Gastrocnemius medialis (tissue), 4 donors: ENCODE data around the gene TATDN2. TPM values are rescaled to one million over a fixed set of nuclear protein-coding genes. Genes with fewer than 3 reads are reported as not detected.

ENCODE experiments used
- ATAC-seq, 2 donors: fragments of 150-250 bp; one replicate each; pipeline ENCODE4 v1.9.1; 2016
- DNase-seq, 2 donors: peaks; one replicate each; pipeline ENCODE4 v3.0.0-alpha.2; 2019
- H3K27ac ChIP-seq, 4 donors: fragments of 200-600 bp; sonication (generic); 1 replicate in 1 of 4; 2 replicates in 3 of 4; pipeline ENCODE4 v1.5.1; 2016 to 2018; ENCODE audit warnings: mild to moderate bottlenecking in 2 of 4, moderate library complexity in 1 of 4
- H3K27me3 ChIP-seq, 3 donors: fragments of 200-600 bp; sonication (generic) in 2 of 3; 1 replicate in 1 of 3; 2 replicates in 2 of 3; pipeline versions ENCODE4 v1.5.1 to v1.6.0; 2016 to 2019; ENCODE audit warnings: mild to moderate bottlenecking in 1 of 3, moderate library complexity in 1 of 3
- H3K36me3 ChIP-seq, 2 donors: fragments of 200-600 bp; sonication (generic) in 1 of 2; one replicate each; pipeline ENCODE4 v1.5.1; 2017 to 2018
- H3K4me1 ChIP-seq, 2 donors: fragments of 200-600 bp; sonication (generic) in 1 of 2; one replicate each; pipeline ENCODE4 v1.5.1; 2016 to 2017; ENCODE audit warnings: mild to moderate bottlenecking in 2 of 2
- H3K4me3 ChIP-seq, 4 donors: fragments of 200-600 bp; sonication (generic) in 3 of 4; 1 replicate in 1 of 4; 2 replicates in 3 of 4; pipeline ENCODE4 v1.5.1; 2016 to 2019; ENCODE audit warnings: mild to moderate bottlenecking in 2 of 4
- H3K9me3 ChIP-seq, 3 donors: fragments of 200-600 bp; sonication (generic) in 2 of 3; 1 replicate in 1 of 3; 2 replicates in 2 of 3; pipeline ENCODE4 v1.5.1; 2016 to 2019
- CTCF ChIP-seq, 5 experiments: fragments of 450-650 bp in 3 of 5; fragments of 200-600 bp in 2 of 5; sonication (generic) in 2 of 5; IDR thresholded peaks in 4 of 5; conservative IDR thresholded peaks in 1 of 5; 1 replicate in 4 of 5; 2 replicates in 1 of 5; pipeline ENCODE4 v1.5.1; 2016 to 2019; ENCODE audit warnings: antibody characterized with exemption in 5 of 5, mild to moderate bottlenecking in 3 of 5, moderate library complexity in 3 of 5
- POLR2A ChIP-seq, 2 donors: fragments of 450-650 bp; IDR thresholded peaks; one replicate each; pipeline ENCODE4 v1.6.1; 2017; ENCODE audit warnings: antibody characterized with exemption in 2 of 2, mild to moderate bottlenecking in 2 of 2, moderate library complexity in 2 of 2
- in situ Hi-C, 4 donors: fragments of 200-750 bp; cut with MboI; loops; one replicate each; pipeline versions ENCODE4 v1.15.0 to v1.8.0; 2017; ENCODE audit warnings: low sequenced_read_pairs in 4 of 4
- intact Hi-C: fragments of 100-400 bp; cut with DNase I; formaldehyde crosslinking; loops from one replicate; pipeline ENCODE4 v1.15.1; 2023; ENCODE audit warnings: low total_unique reads
- total RNA-seq, 4 donors: library from RNA; depleted of rRNA; stranded (reverse); fragments of >200 nt; gene quantifications; one replicate each; pipeline versions ENCODE4 v1.1.0 to v1.2.3, GENCODE V29; 2016

The TATDN2 gene
- total RNA-seq, 4 donors from 2014 or later, result 10.9 to 11.5 (median 10.9) TPM

DNA sequence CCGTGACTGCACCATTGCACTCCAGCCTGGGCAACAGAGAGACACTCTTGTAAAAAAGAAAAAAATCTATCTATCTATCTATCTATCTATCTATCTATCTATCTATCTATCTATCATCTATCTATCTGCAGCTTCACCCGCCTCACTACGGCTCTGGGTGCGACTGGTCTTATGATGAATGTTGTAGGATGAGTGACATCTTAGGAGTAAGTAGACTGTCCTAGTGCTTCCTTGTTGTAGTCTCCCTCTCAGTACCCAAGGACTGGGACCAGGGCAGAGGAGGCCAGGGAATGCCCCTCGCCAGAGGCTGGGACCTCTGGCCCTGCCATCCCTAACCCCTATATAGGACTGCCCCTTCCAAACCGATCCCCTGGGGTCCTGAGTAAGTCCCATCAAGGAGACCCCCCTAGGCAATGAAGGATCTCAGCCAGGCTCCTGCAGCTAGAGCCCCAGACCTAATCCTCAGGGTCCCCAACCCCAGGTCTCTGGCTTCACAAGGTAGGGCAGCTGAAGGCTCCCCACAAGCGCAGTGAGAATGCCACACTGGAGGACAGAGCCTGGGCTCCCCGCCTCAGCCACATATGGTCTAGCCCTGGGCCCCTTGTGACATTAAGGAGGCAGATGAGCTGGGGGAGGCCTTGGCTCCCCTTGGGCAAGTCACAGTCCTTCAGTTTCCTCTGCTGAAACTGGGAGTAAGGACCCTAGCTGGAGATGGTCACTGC lies 73.5 kb downstream of the TATDN2 start:
- in situ Hi-C loops, result no loop called here
- no peak for ATAC-seq
- intact Hi-C loops, result loop anchor here (1.0 to 5.0 kb wide), 3 partner anchors 73 to 1331 kb away; partner anchors contain the start of gene TATDN2
- DNase-seq, result no peak
- Histone ChIP-seq H3K27ac (peak overlapping the region; percentile 82 to 91 (median 86)), H3K4me3 (peak overlapping the region; percentile 69 to 99 (median 91)), H3K9me3 (no peaks in the 10 kb centered on the region), H3K36me3 (peaks cover 0 to 20% of the 10 kb centered on the region in 2 donors), H3K27me3 (no peaks in the 10 kb centered on the region), H3K4me1 (peaks cover 20 to 31% of the 10 kb centered on the region in 2 donors)
- TF ChIP-seq CTCF (IDR thresholded peaks at IDR 0.05 in 4 of 5, conservative IDR thresholded peaks at IDR 0.05 in 1 of 5) (no peak), POLR2A (IDR thresholded peaks at IDR 0.05) (no peak)

DNA sequence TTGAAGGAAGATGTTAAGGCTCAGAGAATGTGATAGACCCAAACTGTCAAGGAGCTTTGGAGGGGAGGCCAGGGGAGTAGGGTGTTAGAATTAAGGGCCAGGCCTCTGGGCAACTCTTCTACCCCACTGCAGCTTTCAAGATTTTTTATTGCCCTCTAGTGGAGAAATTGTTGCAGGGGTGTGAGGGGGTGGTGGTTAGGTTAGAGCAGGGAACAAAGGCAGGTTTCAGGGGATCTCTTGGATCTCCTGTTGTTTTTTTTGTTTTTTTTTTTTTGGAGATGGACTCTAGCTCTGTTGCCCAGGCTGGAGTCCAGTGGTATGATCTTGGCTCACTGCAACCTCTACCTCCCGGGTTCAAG lies 74.1 kb downstream of the TATDN2 start:
- no peak for ATAC-seq
- H3K9me3 ChIP-seq, result no peaks in the 10 kb centered on the region
- TF ChIP-seq CTCF (IDR thresholded peaks at IDR 0.05 in 4 of 5, conservative IDR thresholded peaks at IDR 0.05 in 1 of 5) (no peak), POLR2A (IDR thresholded peaks at IDR 0.05) (no peak)
- H3K4me1 ChIP-seq, result peaks cover 20 to 31% of the 10 kb centered on the region in 2 donors
- intact Hi-C loops (loop anchor here (5.0 kb wide), 1 partner anchor 1330 kb away; no protein-coding TSS in a partner anchor), in situ Hi-C loops (no loop called here)
- no peak overlapping the region for H3K27ac ChIP-seq
- H3K4me3 ChIP-seq, result no peak overlapping the region
- H3K36me3 ChIP-seq, result peaks cover 0 to 16% of the 10 kb centered on the region in 2 donors
- no peak for DNase-seq
- H3K27me3 ChIP-seq, result no peaks in the 10 kb centered on the region

DNA sequence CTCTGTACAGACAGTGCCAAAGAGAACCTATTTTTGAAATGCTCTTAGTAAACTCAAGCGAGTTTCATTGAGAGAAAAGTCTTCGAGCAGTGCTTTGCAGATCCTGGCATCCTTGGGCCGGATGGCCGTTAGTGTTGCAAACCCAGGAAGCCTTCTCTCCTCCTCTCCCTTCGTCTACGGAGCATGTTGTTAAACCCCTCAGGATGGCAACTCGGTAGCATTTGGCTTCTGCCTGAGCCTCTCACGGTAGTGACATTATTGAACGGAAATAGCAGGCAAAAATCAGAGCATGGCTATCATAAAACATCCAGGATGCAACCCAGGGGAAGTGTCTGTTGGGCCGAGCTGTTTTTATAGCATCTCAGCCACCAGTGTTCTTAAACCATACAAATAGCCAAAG lies 79.3 kb downstream of the TATDN2 start:
- DNase-seq (no peak), ATAC-seq (no peak)
- H3K4me3 ChIP-seq, result no peak overlapping the region
- TF ChIP-seq POLR2A (IDR thresholded peaks at IDR 0.05), result no peak
- no peak for TF ChIP-seq CTCF (IDR thresholded peaks at IDR 0.05 in 4 of 5, conservative IDR thresholded peaks at IDR 0.05 in 1 of 5)
- H3K27ac ChIP-seq, result no peak overlapping the region
- no peaks in the 10 kb centered on the region for H3K9me3 ChIP-seq
- no peaks in the 10 kb centered on the region for H3K27me3 ChIP-seq
- in situ Hi-C loops (no loop called here), intact Hi-C loops (no loop called here)
- peaks cover 9% of the 10 kb centered on the region in 2 donors for H3K4me1 ChIP-seq
- H3K36me3 ChIP-seq, result no peaks in the 10 kb centered on the region

DNA sequence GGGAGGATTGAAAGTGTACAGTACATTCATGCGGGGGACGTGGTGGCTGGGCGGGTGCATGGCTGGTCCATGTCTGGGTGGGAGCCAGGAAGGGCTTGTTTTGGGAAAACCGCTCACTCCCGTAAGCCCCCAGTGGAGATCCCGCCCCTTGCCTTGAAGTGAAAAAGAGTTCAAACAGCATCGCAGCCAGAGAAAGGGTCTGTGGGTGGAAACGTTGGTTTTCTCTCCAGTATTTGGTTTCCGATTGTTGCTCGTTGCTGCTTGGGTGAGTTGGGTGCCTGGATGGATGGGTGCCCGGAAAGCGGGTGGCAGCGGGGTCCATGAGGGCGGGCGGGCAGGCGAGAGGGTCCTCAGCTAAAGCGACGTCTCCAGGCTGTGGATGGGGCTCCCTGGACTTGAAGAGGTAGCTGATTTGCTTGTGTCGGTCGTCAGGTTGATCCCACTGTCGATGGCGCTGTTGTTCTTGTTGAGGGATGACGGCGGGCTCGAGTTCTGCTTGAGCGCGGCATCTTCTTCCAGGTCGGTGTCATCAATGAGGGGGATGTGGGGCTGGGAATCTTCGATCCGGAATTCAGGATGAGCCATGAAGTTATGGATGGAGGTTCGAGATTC lies 80.3 kb downstream of the TATDN2 start:
- TF ChIP-seq POLR2A (IDR thresholded peaks at IDR 0.05), result no peak
- no peak for TF ChIP-seq CTCF (IDR thresholded peaks at IDR 0.05 in 4 of 5, conservative IDR thresholded peaks at IDR 0.05 in 1 of 5)
- Histone ChIP-seq H3K9me3 (no peaks in the 10 kb centered on the region), H3K4me3 (no peak overlapping the region), H3K27me3 (no peaks in the 10 kb centered on the region), H3K4me1 (peaks cover 12 to 13% of the 10 kb centered on the region in 2 donors), H3K36me3 (no peaks in the 10 kb centered on the region), H3K27ac (no peak overlapping the region)
- ATAC-seq, result no peak
- in situ Hi-C loops (no loop called here), intact Hi-C loops (no loop called here)
- DNase-seq, result no peak
